HG02970 (cell line): ENCODE results near the gene PAX4.
A peak's percentile ranks its signal among the peaks of the same experiment; 100 is the strongest.
"Not testable (repeated sequence)": the region's sequence is repeated elsewhere in the genome, so short reads cannot be mapped to it uniquely, and the experiment has no call there.

Experiments used
- ATAC-seq: cut with Tn5 transposase; IDR thresholded peaks from one replicate; pipeline ENCODE4 v1.9.1; 2021; ENCODE audit warnings: mild to moderate bottlenecking, moderate library complexity, moderate number of reproducible peaks; ENCODE audit not compliant: unreplicated experiment, low FRiP score

The PAX4 gene

GRCh38 chr7:127587663-127588018, 30.3 kb downstream of the PAX4 start:
- no peak for ATAC-seq

GRCh38 chr7:127586346-127586745, 31.6 kb downstream of the PAX4 start:
- ATAC-seq, result no peak

- ATAC-seq, result peak; percentile 79
Measured at GRCh38 chr7:127585044-127585953, 32.6 kb downstream of the PAX4 start, which contains the start of gene GCC1. GCC1 (minus strand) TSS chr7:127585596; CDS start chr7:127585182, 414 bp downstream.

- no peak for ATAC-seq
Measured at GRCh38 chr7:127584648-127585043, 33.3 kb downstream of the PAX4 start.

GRCh38 chr7:127582361-127582760, 35.6 kb downstream of the PAX4 start:
- no peak for ATAC-seq

GRCh38 chr7:127581716-127582115, 36.2 kb downstream of the PAX4 start:
- ATAC-seq, result no peak

GRCh38 chr7:127580612-127581011, 37.3 kb downstream of the PAX4 start:
- no peak for ATAC-seq

- no peak for ATAC-seq
Measured at GRCh38 chr7:127578711-127579275, 39.1 kb downstream of the PAX4 start.

GRCh38 chr7:127578036-127578684, 39.8 kb downstream of the PAX4 start:
- ATAC-seq, result no peak

- ATAC-seq, result no peak
Measured at GRCh38 chr7:127571741-127572505, 46.0 kb downstream of the PAX4 start.

- ATAC-seq, result not testable (repeated sequence)
Measured at GRCh38 chr7:127568034-127568433, 49.9 kb downstream of the PAX4 start.

GRCh38 chr7:127566242-127566641, 51.7 kb downstream of the PAX4 start:
- ATAC-seq, result no peak
